CD4-positive, alpha-beta memory T cell (primary cell): ENCODE results near the gene RPP21. TPM values are rescaled to one million over a fixed set of nuclear protein-coding genes. Genes with fewer than 3 reads are reported as not detected.

Source experiments
- polyA plus RNA-seq, 2 donors: library from polyadenylated mRNA; unstranded; fragments of 300-500 nt; fragmentation: Illumina TruSeq; gene quantifications; one replicate each; pipeline ENCODE4 v1.2.3, GENCODE V29; 2021
- total RNA-seq, 2 experiments: library from RNA; stranded (reverse); gene quantifications; one replicate each; pipeline ENCODE4 v1.2.3, GENCODE V29; 2021

The RPP21 gene
- total and polyA plus RNA-seq, 4 experiments from 2014 or later = 51.6 to 81.8 (median 69.6) TPM

Other genes with a start within 250 kb of the RPP21 start
- gene TRIM31, start 232.1 kb upstream of the RPP21 start, total RNA-seq = under 1 TPM in 1 of 2 experiments, not detected in 1; 0.20 TPM
- under 1 TPM; 0.11 to 0.21 TPM for gene TRIM31, start 232.1 kb upstream of the RPP21 start, polyA plus RNA-seq
- not detected for gene TRIM40, start 209.0 kb upstream of the RPP21 start, total RNA-seq
- gene TRIM40, start 209.0 kb upstream of the RPP21 start, polyA plus RNA-seq = not detected
- gene TRIM10, start 183.9 kb upstream of the RPP21 start, total RNA-seq = not detected
- not detected for gene TRIM10, start 183.9 kb upstream of the RPP21 start, polyA plus RNA-seq
- gene TRIM15, start 181.6 kb upstream of the RPP21 start, total RNA-seq = not detected
- not detected for gene TRIM15, start 181.6 kb upstream of the RPP21 start, polyA plus RNA-seq
- gene TRIM26, start 131.8 kb upstream of the RPP21 start, total RNA-seq = 10 to 100 TPM; 60.0 to 60.7 TPM
- gene TRIM26, start 131.8 kb upstream of the RPP21 start, polyA plus RNA-seq = 10 to 100 TPM; 17.3 to 51.0 TPM
- 10 to 100 TPM; 27.7 to 30.9 TPM for gene TRIM39, start 18.2 kb upstream of the RPP21 start, total RNA-seq
- 10 to 100 TPM in 1 of 2 donors, 1 to 10 TPM in 1; 6.9 to 18.6 TPM for gene TRIM39, start 18.2 kb upstream of the RPP21 start, polyA plus RNA-seq
- 1,000 to 10,000 TPM; 1,097 to 1,122 TPM for gene HLA-E, start 144.4 kb downstream of the RPP21 start, total RNA-seq
- 1,000 to 10,000 TPM; 2,441 to 3,541 TPM for gene HLA-E, start 144.4 kb downstream of the RPP21 start, polyA plus RNA-seq
- 10 to 100 TPM; 83.4 to 83.9 TPM for gene GNL1, start 211.3 kb downstream of the RPP21 start, total RNA-seq
- 10 to 100 TPM; 37.4 to 51.5 TPM for gene GNL1, start 211.3 kb downstream of the RPP21 start, polyA plus RNA-seq
- gene PRR3, start 212.1 kb downstream of the RPP21 start, total RNA-seq = 10 to 100 TPM; 26.4 to 29.1 TPM
- 1 to 10 TPM; 4.3 to 8.5 TPM for gene PRR3, start 212.1 kb downstream of the RPP21 start, polyA plus RNA-seq
- gene ABCF1, start 226.3 kb downstream of the RPP21 start, total RNA-seq = 10 to 100 TPM; 60.8 to 66.8 TPM
- gene ABCF1, start 226.3 kb downstream of the RPP21 start, polyA plus RNA-seq = 10 to 100 TPM in 1 of 2 donors, 1 to 10 TPM in 1; 7.5 to 46.6 TPM